Neural crest cell (in vitro differentiated cells): ENCODE measurements around the gene HDAC4. TPM values are rescaled to one million over a fixed set of nuclear protein-coding genes. Genes with fewer than 3 reads are reported as not detected.
A peak's percentile ranks its signal among the peaks of the same experiment; 100 is the strongest.

Experiments used
- DNase-seq: peaks from one replicate; pipeline ENCODE4 v3.0.0; 2021; ENCODE audit warnings: low read depth, mixed read lengths, low spot score
- H3K27ac Mint-ChIP-seq: one replicate; pipeline ENCODE4 v1.8.0; 2021; ENCODE audit warnings: mild to moderate bottlenecking, mixed read lengths; ENCODE audit not compliant: unreplicated experiment
- H3K27me3 Mint-ChIP-seq: 2 replicates; pipeline ENCODE4 v1.8.0; 2021; ENCODE audit warnings: low read depth, mild to moderate bottlenecking, mixed read lengths
- H3K36me3 Mint-ChIP-seq: 2 replicates; pipeline ENCODE4 v1.8.0; 2021; ENCODE audit warnings: low read depth, mild to moderate bottlenecking, mixed read lengths
- H3K4me1 Mint-ChIP-seq: 2 replicates; pipeline ENCODE4 v1.8.0; 2021; ENCODE audit warnings: mixed read lengths
- H3K4me3 Mint-ChIP-seq: one replicate; pipeline ENCODE4 v1.8.0; 2021; ENCODE audit warnings: mild to moderate bottlenecking, mixed read lengths
- H3K9me3 Mint-ChIP-seq: 2 replicates; pipeline ENCODE4 v1.8.0; 2021; ENCODE audit warnings: mixed read lengths
- CTCF ChIP-seq: fragments of 200-600 bp; sonication (generic); conservative IDR thresholded peaks from 2 replicates; pipeline ENCODE4 v1.5.0; 2021; ENCODE audit warnings: antibody characterized with exemption, mild to moderate bottlenecking
- total RNA-seq: library from RNA; stranded (reverse); gene quantifications from 2 replicates; pipeline ENCODE4 v1.2.1, GENCODE V29; 2021

Gene HDAC4
- total RNA-seq, 1 donor from 2014 or later, result 52.1 TPM

GRCh38 chr2:239154971-239155805 lies 245.6 kb downstream of the HDAC4 start:
- Mint-ChIP-seq H3K9me3 (no peaks in the 10 kb centered on the region), H3K27me3 (no peaks in the 10 kb centered on the region), H3K4me1 (peaks cover 29% of the 10 kb centered on the region), H3K27ac (peak overlapping the region; percentile 71), H3K36me3 (peaks cover 28% of the 10 kb centered on the region), H3K4me3 (peak overlapping the region; percentile 74)
- TF ChIP-seq CTCF, result no peak
- peak; percentile 40 for DNase-seq

- Mint-ChIP-seq H3K4me3 (no peak overlapping the region), H3K9me3 (no peaks in the 10 kb centered on the region), H3K36me3 (peaks cover 21% of the 10 kb centered on the region), H3K4me1 (peaks cover 29% of the 10 kb centered on the region), H3K27ac (no peak overlapping the region), H3K27me3 (no peaks in the 10 kb centered on the region)
- no peak for TF ChIP-seq CTCF
- no peak for DNase-seq
Observed at GRCh38 chr2:239153806-239154591, 246.8 kb downstream of the HDAC4 start.

- Mint-ChIP-seq H3K4me3 (no peak overlapping the region), H3K36me3 (peaks cover 18% of the 10 kb centered on the region), H3K9me3 (no peaks in the 10 kb centered on the region), H3K27me3 (no peaks in the 10 kb centered on the region), H3K27ac (no peak overlapping the region), H3K4me1 (peaks cover 22% of the 10 kb centered on the region)
- no peak for TF ChIP-seq CTCF
- DNase-seq, result no peak
Observed at GRCh38 chr2:239152916-239153305, 247.9 kb downstream of the HDAC4 start.

GRCh38 chr2:239152239-239152915 lies 248.4 kb downstream of the HDAC4 start:
- no peak for TF ChIP-seq CTCF
- Mint-ChIP-seq H3K4me3 (no peak overlapping the region), H3K4me1 (peaks cover 21% of the 10 kb centered on the region), H3K27ac (peak overlapping the region; percentile 50), H3K9me3 (no peaks in the 10 kb centered on the region), H3K36me3 (peaks cover 18% of the 10 kb centered on the region), H3K27me3 (no peaks in the 10 kb centered on the region)
- no peak for DNase-seq
